CD14-positive monocyte (primary cell): ENCODE measurements around the gene RYK. TPM values are rescaled to one million over a fixed set of nuclear protein-coding genes. Genes with fewer than 3 reads are reported as not detected.

ENCODE experiments used
- DNase-seq, 3 donors: peaks; one replicate each; pipeline ENCODE4 v3.0.0-alpha.2; 2011 to 2022
- H2AFZ ChIP-seq: 2 replicates; pipeline ENCODE4 v1.6.0; 2012; ENCODE audit warnings: mild to moderate bottlenecking, low read depth, low read length, inconsistent platforms; ENCODE audit not compliant: insufficient read depth, poor library complexity, severe bottlenecking
- H3K27ac ChIP-seq, 2 donors: 1 replicate in 1 of 2; 2 replicates in 1 of 2; pipeline ENCODE4 v1.5.1; 2012 to 2013; ENCODE audit warnings: low read length in 2 of 2, control low read depth in 1 of 2, inconsistent platforms in 1 of 2, low read depth in 1 of 2, mild to moderate bottlenecking in 1 of 2
- H3K27me3 ChIP-seq, 2 donors: one replicate each; pipeline versions ENCODE4 v1.6.0 to v1.6.1; 2011 to 2013; ENCODE audit warnings: low read length in 2 of 2; ENCODE audit not compliant: control insufficient read depth in 2 of 2, insufficient read depth in 2 of 2
- H3K36me3 ChIP-seq, 2 donors: replicated peaks in 1 of 2; 1 replicate in 1 of 2; 2 replicates in 1 of 2; pipeline versions ENCODE4 v1.5.1 to v1.6.1; 2012 to 2013; ENCODE audit warnings: low read length in 2 of 2, control low read depth in 1 of 2, inconsistent platforms in 1 of 2, mild to moderate bottlenecking in 1 of 2; ENCODE audit not compliant: insufficient read depth in 2 of 2, control insufficient read depth in 1 of 2
- H3K4me1 ChIP-seq, 2 donors: 1 replicate in 1 of 2; 2 replicates in 1 of 2; pipeline versions ENCODE4 v1.5.1 to v1.6.1; 2012 to 2013; ENCODE audit warnings: low read length in 2 of 2, control low read depth in 1 of 2, inconsistent platforms in 1 of 2, mild to moderate bottlenecking in 1 of 2, moderate library complexity in 1 of 2; ENCODE audit not compliant: insufficient read depth in 2 of 2, control insufficient read depth in 1 of 2
- H3K4me2 ChIP-seq: replicated peaks from 2 replicates; pipeline ENCODE3; 2012; ENCODE audit warnings: low read length, moderate library complexity, mild to moderate bottlenecking; ENCODE audit not compliant: poor library complexity, severe bottlenecking; ENCODE audit errors: extremely low read depth
- H3K4me3 ChIP-seq, 3 experiments: fragments of 200-600 bp in 1 of 3; sonication (generic) in 1 of 3; replicated peaks in 1 of 3; 1 replicate in 2 of 3; 2 replicates in 1 of 3; pipeline ENCODE4 v1.5.1; 2011 to 2013; ENCODE audit warnings: low read length in 3 of 3, mild to moderate bottlenecking in 3 of 3, control low read depth in 2 of 3, low read depth in 2 of 3, inconsistent platforms in 1 of 3, moderate library complexity in 1 of 3
- H3K79me2 ChIP-seq: 2 replicates; pipeline ENCODE4 v1.6.0; 2012; ENCODE audit warnings: mild to moderate bottlenecking, control low read depth, inconsistent platforms, low read length, moderate library complexity; ENCODE audit not compliant: insufficient read depth
- H3K9ac ChIP-seq: 2 replicates; pipeline ENCODE4 v1.6.0; 2017; ENCODE audit warnings: low read length, mild to moderate bottlenecking; ENCODE audit not compliant: insufficient read depth, poor library complexity, severe bottlenecking
- H3K9me3 ChIP-seq, 2 donors: replicated peaks in 1 of 2; 1 replicate in 1 of 2; 2 replicates in 1 of 2; pipeline versions ENCODE4 v1.5.1 to v1.6.1; 2012 to 2013; ENCODE audit warnings: low read length in 2 of 2, control low read depth in 1 of 2; ENCODE audit not compliant: control insufficient read depth in 1 of 2, insufficient read depth in 1 of 2
- H4K20me1 ChIP-seq: 2 replicates; pipeline ENCODE4 v1.6.0; 2012; ENCODE audit warnings: mild to moderate bottlenecking, low read length, control low read depth, moderate library complexity; ENCODE audit not compliant: insufficient read depth
- H3K27ac Mint-ChIP-seq, 7 donors: one replicate each; pipeline ENCODE4 v1.8.0; 2020; ENCODE audit warnings: mild to moderate bottlenecking in 7 of 7, mixed read lengths in 7 of 7, moderate library complexity in 6 of 7, inconsistent platforms in 2 of 7
- H3K27me3 Mint-ChIP-seq, 3 donors: one replicate each; pipeline ENCODE4 v1.8.0; 2021 to 2022; ENCODE audit warnings: low read depth in 3 of 3, mild to moderate bottlenecking in 3 of 3, mixed read lengths in 3 of 3, moderate library complexity in 3 of 3, inconsistent platforms in 1 of 3
- H3K36me3 Mint-ChIP-seq, 2 donors: one replicate each; pipeline ENCODE4 v1.8.0; 2020; ENCODE audit warnings: mixed read lengths in 2 of 2, inconsistent platforms in 1 of 2, mild to moderate bottlenecking in 1 of 2
- H3K4me1 Mint-ChIP-seq: one replicate; pipeline ENCODE4 v1.8.0; 2020; ENCODE audit warnings: mild to moderate bottlenecking, mixed read lengths
- H3K4me3 Mint-ChIP-seq, 2 donors: one replicate each; pipeline ENCODE4 v1.8.0; 2020; ENCODE audit warnings: mild to moderate bottlenecking in 2 of 2, mixed read lengths in 2 of 2, moderate library complexity in 1 of 2
- H3K9me3 Mint-ChIP-seq, 7 donors: one replicate each; pipeline ENCODE4 v1.8.0; 2020 to 2022; ENCODE audit warnings: mixed read lengths in 7 of 7, mild to moderate bottlenecking in 6 of 7, moderate library complexity in 6 of 7, inconsistent platforms in 2 of 7
- WGBS: methylation state at CpG from one replicate; pipeline ENCODE4 v1.1.5; 2013; ENCODE audit warnings: missing lambda C conversion rate; ENCODE audit not compliant: insufficient coverage; 5-methylcytosine and 5-hydroxymethylcytosine counted together
- intact Hi-C, 2 donors: fragments of 100-400 bp; cut with micrococcal nuclease; formaldehyde crosslinking; loops; one replicate each; pipeline versions ENCODE4 v1.15.0 to v1.15.1; 2023
- polyA plus RNA-seq, 3 donors: library from polyadenylated mRNA; depleted of rRNA in 1 of 3; unstranded in 2 of 3; stranded (reverse) in 1 of 3; fragments of 300-500 nt in 2 of 3; fragments of >200 nt in 1 of 3; fragmentation: Illumina TruSeq in 2 of 3; gene quantifications; 1 replicate in 2 of 3; 2 replicates in 1 of 3; pipeline ENCODE4 v1.2.3, GENCODE V29; 2012 to 2021
- TF ChIP-seq, protein P1 (sequence below): fragments of 200-600 bp; IDR thresholded peaks from one replicate; pipeline ENCODE4 v1.8.0; 2022; ENCODE audit warnings: antibody characterized with exemption, mild to moderate bottlenecking

Gene RYK
- polyA plus RNA-seq, 3 donors, result 3.5 to 14.2 (median 5.0) TPM

DNA sequence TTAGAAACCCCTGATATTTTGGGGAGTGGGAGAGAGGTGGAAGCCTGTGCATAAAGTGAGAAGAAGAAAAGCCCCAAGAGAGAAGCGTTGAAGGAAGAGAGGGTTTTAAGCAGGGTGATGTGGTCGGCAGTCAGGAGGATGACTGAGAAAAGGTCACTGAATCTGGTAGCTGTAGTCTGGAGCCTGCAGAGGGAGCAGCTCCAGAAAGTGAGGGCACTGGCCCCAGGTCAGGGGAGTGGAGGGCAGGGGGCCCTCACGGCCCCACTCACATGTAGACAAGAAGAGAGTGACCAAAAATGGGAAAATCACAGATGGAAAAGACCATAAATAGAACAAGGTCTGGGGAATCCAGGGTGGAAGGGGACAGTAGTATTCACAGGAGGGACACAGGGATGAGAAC is 105.5 kb downstream of the RYK start:
- H3K27ac ChIP-seq, result no peak overlapping the region
- Mint-ChIP-seq H3K27me3 (peaks cover 0 to 2% (median 0%) of the 10 kb centered on the region in 3 donors), H3K4me3 (no peak overlapping the region), H3K9me3 (peaks cover 2 to 15% (median 8%) of the 10 kb centered on the region in 7 donors), H3K36me3 (peaks cover 2 to 3% of the 10 kb centered on the region in 2 donors), H3K4me1 (no peaks in the 10 kb centered on the region), H3K27ac (peak overlapping the region in 2 of 7 donors; percentile 16 to 59)
- no peaks in the 10 kb centered on the region for H3K36me3 ChIP-seq
- H4K20me1 ChIP-seq, result no peaks in the 10 kb centered on the region
- DNase-seq, result no peak
- no peak overlapping the region for H3K9ac ChIP-seq
- H3K4me2 ChIP-seq, result no peak overlapping the region
- intact Hi-C loops, result no loop called here
- no peak overlapping the region for H2AFZ ChIP-seq
- no peaks in the 10 kb centered on the region for H3K79me2 ChIP-seq
- H3K4me1 ChIP-seq, result no peaks in the 10 kb centered on the region
- no peak overlapping the region for H3K4me3 ChIP-seq
- H3K9me3 ChIP-seq, result no peaks in the 10 kb centered on the region
- TF ChIP-seq, protein P1, sequence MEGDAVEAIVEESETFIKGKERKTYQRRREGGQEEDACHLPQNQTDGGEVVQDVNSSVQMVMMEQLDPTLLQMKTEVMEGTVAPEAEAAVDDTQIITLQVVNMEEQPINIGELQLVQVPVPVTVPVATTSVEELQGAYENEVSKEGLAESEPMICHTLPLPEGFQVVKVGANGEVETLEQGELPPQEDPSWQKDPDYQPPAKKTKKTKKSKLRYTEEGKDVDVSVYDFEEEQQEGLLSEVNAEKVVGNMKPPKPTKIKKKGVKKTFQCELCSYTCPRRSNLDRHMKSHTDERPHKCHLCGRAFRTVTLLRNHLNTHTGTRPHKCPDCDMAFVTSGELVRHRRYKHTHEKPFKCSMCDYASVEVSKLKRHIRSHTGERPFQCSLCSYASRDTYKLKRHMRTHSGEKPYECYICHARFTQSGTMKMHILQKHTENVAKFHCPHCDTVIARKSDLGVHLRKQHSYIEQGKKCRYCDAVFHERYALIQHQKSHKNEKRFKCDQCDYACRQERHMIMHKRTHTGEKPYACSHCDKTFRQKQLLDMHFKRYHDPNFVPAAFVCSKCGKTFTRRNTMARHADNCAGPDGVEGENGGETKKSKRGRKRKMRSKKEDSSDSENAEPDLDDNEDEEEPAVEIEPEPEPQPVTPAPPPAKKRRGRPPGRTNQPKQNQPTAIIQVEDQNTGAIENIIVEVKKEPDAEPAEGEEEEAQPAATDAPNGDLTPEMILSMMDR, result no peak
- no peaks in the 10 kb centered on the region for H3K27me3 ChIP-seq
- WGBS, result 89% methylated on average over 3 of the region's 3 CpGs

DNA sequence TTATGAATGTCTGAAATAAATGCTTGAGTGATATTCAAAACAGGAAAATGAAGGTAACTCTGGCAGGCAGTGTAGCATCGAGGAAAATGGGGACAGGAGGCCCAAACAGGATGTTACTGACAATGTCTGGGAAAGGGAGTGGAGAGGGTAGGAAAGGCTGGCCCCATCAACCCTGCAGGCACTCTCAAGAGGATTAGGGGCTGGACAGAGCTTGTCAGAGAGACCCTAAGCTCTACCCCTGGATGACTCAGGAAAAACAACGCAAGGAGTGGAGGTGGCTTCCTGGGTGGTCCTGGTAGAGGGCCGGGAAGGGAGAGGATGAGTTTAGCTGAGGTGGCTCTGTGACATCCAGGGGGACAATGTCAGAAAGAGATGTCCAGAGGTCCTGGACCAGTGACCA is 106.0 kb downstream of the RYK start:
- Histone ChIP-seq H3K27ac (no peak overlapping the region), H3K27me3 (no peaks in the 10 kb centered on the region), H3K9me3 (no peaks in the 10 kb centered on the region), H2AFZ (no peak overlapping the region), H3K4me1 (no peaks in the 10 kb centered on the region), H3K4me3 (no peak overlapping the region), H4K20me1 (no peaks in the 10 kb centered on the region), H3K79me2 (no peaks in the 10 kb centered on the region), H3K36me3 (no peaks in the 10 kb centered on the region), H3K9ac (no peak overlapping the region), H3K4me2 (no peak overlapping the region)
- Mint-ChIP-seq H3K36me3 (peaks cover 2 to 3% of the 10 kb centered on the region in 2 donors), H3K4me3 (no peak overlapping the region), H3K9me3 (peaks cover 5 to 15% (median 10%) of the 10 kb centered on the region in 7 donors), H3K4me1 (no peaks in the 10 kb centered on the region), H3K27ac (no peak overlapping the region), H3K27me3 (peaks cover 0 to 3% (median 0%) of the 10 kb centered on the region in 3 donors)
- TF ChIP-seq, protein P1, result no peak
- DNase-seq, result no peak
- intact Hi-C loops, result no loop called here
- WGBS, result 66% methylated on average over 3 of the region's 3 CpGs
